GM18951 (cell line): ENCODE data around the gene ADAMTS2.

Experiments
- POLR2A ChIP-seq: IDR thresholded peaks from 4 replicates; pipeline ENCODE4 v1.6.1; 2011; ENCODE audit warnings: mild to moderate bottlenecking; ENCODE audit not compliant: insufficient read length, insufficient read depth; ENCODE audit errors: extremely low read depth
- in situ Hi-C: fragments of 300-500 bp; cut with MboI; formaldehyde crosslinking; loops from one replicate; pipeline ENCODE4 v1.12.0; 2022; ENCODE audit warnings: low sequenced_read_pairs, mixed read lengths, inconsistent platforms; ENCODE audit not compliant: unreplicated experiment

Gene ADAMTS2

DNA sequence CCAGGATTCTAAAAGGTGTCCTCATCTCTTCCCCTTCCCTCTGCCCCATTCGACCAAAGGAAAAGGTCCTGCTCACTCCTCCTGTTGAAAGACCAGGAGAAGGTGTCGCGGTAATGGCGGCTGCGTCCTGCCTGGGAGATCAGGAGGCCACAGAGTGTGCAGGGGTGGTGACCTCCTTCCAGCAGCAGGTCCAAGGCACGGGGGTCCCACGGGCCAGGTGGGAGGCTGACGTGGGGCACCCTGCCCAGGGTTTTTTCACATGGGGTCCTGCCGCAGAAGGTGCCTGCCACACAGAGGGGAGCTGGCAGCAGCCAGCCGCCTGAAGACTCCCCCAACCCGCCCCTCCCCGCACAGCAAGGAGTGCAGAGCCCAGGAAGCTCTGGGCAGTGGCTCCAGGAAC lies 22.2 kb upstream of the ADAMTS2 start:
- TF ChIP-seq POLR2A, result no peak

DNA sequence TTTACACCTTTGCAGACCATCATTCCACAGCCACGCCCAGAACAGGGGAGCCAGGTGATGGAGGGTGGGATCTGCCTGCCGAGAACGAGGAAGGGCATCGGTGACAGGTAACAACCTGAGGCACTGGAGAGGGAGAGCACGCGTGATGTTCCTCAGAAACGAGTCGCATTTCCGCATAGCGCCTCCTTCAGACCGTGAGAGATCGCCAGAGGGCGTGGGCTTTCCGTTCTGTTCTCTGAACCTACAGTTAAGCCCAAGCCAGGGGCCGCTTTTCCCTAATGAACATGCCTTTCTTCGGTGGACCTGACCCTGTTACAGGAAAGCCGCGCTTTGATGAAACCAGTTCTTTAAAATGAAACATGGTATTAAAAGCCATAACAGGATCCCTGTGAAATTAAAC lies 17.1 kb upstream of the ADAMTS2 start:
- no peak for TF ChIP-seq POLR2A
- in situ Hi-C loops, result no loop called here

More for the DNA sequence above, 22.2 kb upstream of the ADAMTS2 start:
- in situ Hi-C loops, result no loop called here

DNA sequence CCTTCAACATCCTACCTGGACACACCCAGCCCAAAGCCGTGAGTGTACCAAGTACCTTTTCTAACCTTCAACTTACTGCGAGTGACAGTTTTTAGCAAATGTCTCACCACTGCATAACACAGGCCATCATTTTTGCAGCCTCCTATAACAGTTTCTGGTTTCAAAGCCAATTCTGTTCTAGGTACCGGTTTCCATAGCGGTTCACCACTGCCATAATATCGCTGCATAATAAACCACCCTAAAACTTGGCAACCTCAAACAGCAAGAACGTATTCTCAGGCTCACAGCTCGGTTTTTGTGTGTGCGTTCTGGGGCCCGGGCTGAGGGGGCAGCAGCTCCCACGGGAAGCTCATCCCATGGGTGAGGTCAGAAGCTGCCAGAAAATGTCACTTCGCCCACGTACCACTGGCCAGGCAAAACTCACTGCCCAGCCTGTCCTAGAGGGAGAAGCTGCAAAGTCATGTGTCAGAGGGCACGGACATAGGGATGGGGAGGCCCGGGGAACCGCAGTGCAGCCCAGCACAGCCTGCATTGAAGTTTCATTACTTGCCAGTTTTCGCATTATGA lies 15.9 kb upstream of the ADAMTS2 start:
- in situ Hi-C loops, result no loop called here
- TF ChIP-seq POLR2A, result no peak

DNA sequence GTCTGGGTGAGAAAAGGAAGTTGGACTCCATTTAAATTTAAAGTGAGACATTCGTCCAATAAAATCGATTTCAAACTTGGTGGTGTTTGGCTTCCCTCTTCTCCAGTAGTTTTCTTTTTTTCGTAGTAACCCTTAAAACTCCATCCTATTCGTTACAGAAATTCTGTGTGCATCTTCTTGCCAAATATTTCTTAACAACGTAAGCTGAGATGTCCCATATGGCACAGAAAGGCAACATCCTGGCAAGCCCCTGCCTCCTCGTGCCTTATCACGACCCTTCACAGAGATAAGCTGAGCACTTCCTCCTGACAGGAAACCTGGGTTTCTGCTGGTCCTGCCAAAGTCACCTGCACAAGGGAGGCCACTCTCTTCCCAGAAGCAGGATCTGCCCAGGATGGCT lies 11.8 kb upstream of the ADAMTS2 start:
- in situ Hi-C loops, result no loop called here
- no peak for TF ChIP-seq POLR2A

DNA sequence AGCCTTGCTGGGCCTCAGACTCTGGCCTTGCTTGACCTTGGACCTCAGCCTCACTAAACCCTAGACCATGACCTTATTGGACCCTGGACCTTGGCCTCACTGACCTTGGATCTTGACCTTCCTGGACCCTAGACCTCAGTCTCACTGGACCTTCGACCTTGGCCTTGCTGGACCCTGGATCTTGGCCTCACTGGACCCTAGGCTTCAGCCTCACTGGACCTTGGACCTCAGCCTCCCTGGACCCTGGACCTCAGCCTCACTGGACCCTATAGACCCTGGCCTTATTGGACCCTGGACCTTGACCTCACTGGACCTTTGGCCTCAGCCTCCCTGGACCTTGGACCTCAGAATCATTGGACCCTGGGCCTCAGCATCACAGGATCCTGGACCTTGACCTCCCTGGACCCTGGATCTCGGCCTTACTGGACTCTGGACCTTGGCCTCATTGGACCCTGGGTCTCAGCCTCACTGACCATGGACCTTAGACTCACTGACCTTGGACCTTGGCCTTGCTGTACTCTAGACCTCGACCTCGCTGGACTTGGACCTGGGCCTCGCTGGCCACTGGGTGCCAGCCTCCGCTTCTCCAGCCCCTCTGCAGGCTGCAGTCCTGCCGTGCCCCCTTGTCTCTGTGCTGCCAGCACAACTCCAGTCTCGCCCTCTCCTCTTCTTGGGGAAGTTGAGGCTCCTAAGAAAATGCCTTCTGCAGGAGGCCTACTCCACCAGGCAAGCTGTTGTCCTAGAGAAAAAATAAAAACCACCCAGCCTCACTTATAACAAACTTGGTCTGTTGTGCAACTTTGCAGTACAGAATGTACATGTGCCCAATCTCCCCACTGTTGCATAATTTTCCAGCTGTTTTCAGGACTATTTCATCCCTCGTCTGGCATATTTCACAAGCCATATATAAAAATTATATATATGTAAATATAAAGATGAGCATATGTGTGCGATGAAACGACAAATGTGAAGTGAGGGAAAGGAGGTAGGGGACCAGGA lies 11.0 kb upstream of the ADAMTS2 start:
- no peak for TF ChIP-seq POLR2A
- in situ Hi-C loops, result no loop called here

DNA sequence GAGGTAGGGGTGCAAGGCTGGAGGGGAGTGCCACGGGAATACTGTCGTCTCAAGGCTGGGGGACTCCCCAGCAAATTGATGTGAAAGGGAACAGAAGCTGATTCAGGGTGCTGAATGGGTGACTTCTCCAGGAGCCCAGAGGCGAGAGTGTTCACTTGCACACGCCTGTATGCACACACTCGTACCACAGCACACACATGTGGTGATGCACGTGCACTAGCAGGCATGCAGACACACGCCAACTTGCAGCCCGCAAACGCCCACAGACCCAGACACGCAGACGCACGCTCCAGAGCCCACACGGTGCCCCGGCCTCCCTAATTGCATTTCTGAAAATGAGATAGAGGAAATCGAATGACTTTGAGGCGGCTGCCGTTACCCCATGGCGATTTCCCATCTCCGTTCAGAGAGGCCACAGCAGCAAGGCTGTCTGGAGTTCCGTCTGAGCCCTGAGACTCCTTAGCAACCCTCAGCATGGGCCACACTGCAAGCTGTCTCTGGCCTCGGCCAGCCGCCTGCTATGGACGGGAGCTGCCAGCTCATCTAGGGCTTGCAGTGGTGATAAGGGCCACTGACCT lies 9.1 kb upstream of the ADAMTS2 start:
- TF ChIP-seq POLR2A, result no peak
- in situ Hi-C loops, result no loop called here

DNA sequence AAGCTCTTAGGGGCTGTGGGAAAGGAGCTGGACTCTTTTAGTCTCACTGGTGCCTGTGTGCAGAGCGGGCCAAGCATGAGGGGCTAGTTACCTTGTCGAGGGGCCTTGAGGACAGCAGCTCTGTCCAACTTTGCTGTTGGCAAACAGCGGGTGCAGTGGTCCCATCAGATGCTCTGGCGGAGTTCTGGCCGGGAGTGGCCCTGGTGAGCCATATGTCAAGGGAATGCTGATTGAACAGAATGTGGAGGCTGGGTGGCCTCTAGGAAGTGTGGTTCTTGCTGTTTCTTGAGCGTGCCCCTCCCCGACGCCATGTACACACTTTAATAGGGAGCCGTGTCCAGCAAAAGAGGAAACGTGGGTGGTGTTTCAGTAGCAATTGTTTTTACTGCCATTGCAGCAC lies 3.6 kb upstream of the ADAMTS2 start:
- no peak for TF ChIP-seq POLR2A
- in situ Hi-C loops, result no loop called here

DNA sequence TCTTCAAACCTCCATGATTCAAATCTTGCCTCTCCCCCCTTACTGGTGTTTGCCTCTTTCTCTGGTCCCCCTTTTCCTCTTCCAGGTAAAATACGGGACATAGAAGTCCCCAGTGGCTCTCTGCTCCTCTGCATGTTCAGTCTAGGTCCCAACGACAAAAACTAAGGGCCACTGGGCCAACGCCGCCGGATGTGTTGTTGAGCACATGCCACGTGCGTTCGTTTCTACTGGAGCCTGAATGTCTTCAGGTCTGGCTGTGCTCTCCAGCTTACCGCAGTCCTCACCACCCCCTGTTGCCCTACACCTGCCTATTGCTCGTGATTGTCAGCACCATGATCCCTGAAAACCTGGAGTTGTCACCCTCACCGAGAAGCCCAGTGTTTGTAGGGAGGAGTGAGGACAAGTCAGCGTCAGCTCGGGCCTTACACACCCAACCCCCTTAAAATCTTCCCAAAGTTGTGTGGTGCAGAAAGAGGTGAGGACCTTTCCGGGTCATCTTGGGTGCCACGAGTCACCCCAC lies 2.8 kb upstream of the ADAMTS2 start:
- TF ChIP-seq POLR2A, result no peak
- in situ Hi-C loops, result no loop called here

DNA sequence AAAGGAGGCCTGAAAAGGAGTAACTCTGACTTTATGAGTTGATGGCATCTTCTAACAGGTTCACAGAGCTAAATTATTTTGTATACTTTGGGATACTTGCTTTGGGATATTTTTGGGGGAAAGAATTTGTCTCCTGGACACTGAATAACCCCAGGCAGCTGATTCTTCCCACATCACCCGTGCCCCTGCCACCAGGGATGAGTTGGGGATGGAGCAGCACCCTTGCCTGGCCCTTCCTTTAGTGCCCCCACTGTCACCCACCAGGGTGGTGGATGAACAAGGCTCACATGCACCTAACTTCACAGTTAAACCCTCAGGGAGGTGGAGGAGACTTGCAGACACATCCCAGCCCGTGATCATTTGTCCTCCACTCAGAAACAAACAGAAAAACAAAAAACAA lies 2.3 kb upstream of the ADAMTS2 start:
- TF ChIP-seq POLR2A, result no peak
- in situ Hi-C loops, result no loop called here

DNA sequence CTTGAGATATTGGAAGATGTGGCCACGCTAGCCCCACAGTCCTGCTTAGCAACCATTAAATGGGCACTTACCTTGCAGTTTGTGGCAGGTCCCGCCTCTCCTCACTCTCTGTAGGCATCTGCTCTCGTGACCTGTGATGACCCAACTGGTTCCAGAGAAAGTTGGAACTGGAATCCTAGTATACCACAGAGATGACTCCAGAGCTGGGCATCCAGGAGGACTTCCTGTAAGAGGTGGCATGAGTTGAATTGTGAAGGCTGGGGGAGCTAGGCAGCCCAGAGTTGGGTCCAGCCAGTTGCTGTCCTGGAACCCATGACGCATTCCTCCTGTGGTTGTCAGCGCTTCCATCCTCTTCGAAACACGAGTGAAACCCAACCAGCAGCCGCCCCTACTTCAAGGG lies 1.6 kb upstream of the ADAMTS2 start:
- in situ Hi-C loops, result no loop called here
- no peak for TF ChIP-seq POLR2A

DNA sequence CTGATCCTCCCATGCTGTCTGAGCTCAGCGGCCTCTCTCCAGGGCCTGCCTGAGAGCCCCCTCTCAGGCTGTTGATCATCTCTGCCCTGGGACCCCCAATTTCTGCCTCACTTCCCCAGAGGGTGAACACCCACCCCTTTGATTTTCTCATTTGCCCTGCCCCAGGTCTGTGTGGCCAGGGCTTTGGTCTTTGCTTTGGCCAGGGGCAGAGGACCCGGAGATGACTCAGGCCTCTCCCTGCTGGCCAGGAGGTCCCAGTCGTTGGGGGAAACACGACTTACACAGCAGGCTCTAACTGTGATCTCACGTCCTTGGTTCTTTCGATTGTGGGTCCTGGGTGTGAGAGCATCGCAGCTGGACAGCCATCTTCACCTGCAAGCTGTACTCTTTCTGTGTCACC lies 1.1 kb upstream of the ADAMTS2 start:
- in situ Hi-C loops, result no loop called here
- no peak for TF ChIP-seq POLR2A

DNA sequence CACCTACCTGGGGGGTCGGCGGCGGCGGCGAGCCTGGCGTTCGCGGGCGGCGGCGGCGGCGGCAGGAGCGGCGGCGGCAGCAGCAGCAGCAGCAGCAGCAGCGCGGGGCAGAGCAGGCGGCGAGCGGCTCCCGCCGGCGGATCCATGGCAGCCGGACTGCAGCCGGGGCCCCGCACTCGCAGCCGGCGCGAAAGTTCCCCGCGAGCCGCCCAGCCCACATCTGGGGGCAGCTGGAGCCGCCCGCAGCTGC lies 153 bp downstream of the ADAMTS2 start:
- in situ Hi-C loops, result no loop called here
- TF ChIP-seq POLR2A, result no peak

DNA sequence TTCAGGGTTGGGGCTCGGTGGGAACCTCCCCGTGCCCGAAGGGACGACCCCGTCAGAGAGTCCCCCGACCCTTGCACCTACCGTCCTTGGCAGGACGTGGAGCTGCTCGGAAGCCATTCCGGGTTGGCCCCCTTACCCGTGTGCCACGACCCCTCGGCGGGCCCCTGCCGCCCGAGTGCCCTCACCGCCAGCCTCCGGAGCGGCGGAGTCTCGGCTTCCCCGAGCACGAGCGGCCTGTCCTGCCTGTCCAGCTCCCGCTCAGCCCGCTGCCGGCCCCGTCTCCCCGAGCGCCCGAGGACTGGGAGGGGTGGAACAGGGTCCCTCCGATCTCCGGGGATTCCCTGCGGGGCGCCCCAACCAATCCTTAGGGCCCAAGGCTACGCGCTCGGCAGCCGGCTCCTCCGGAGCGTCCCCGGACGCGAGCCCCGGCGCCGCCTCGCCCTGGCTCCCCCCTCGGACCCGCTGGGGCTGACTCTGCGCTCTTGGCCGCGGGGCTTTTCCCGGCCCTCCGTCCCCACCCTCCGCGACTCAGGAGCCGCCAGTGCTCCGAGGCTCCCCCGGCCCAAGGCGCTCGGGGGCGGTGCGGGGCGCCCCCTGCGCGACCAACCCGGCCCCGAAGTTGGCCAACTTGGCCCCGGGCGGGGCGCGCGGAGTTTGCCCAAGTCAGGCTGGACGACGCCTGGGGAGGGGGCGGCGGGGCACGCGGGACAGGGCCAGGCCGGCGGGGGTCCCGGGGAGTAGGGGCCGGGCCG lies 654 bp downstream of the ADAMTS2 start:
- in situ Hi-C loops, result no loop called here
- TF ChIP-seq POLR2A, result no peak
